ENCODE measurements around the gene ZCCHC2.
A peak's percentile ranks its signal among the peaks of the same experiment; 100 is the strongest.

Gene ZCCHC2

GRCh38 chr18:62539284-62540165, 16.7 kb downstream of the ZCCHC2 start:
- DNase-seq = no peak

- no peak for DNase-seq
Measured at GRCh38 chr18:62543021-62543420, 20.2 kb downstream of the ZCCHC2 start.

- DNase-seq = no peak
Measured at GRCh38 chr18:62545098-62545497, 22.3 kb downstream of the ZCCHC2 start.

- no peak for DNase-seq
Measured at GRCh38 chr18:62549755-62550154, 26.9 kb downstream of the ZCCHC2 start.

- DNase-seq = no peak
Measured at GRCh38 chr18:62550746-62551145, 27.9 kb downstream of the ZCCHC2 start.

GRCh38 chr18:62551972-62552513, 29.2 kb downstream of the ZCCHC2 start:
- DNase-seq = no peak

GRCh38 chr18:62554061-62554815, 31.4 kb downstream of the ZCCHC2 start:
- no peak for DNase-seq

- peak; percentile 56 for DNase-seq
Measured at GRCh38 chr18:62555135-62555534, 32.3 kb downstream of the ZCCHC2 start.

GRCh38 chr18:62556397-62556796, 33.6 kb downstream of the ZCCHC2 start:
- no peak for DNase-seq

GRCh38 chr18:62558015-62558663, 35.3 kb downstream of the ZCCHC2 start:
- DNase-seq = no peak

- no peak for DNase-seq
Measured at GRCh38 chr18:62564044-62564443, 41.2 kb downstream of the ZCCHC2 start.

GRCh38 chr18:62566199-62566598, 43.4 kb downstream of the ZCCHC2 start:
- peak; percentile 29 for DNase-seq

GRCh38 chr18:62566818-62567217, 44.0 kb downstream of the ZCCHC2 start:
- no peak for DNase-seq

- DNase-seq = no peak
Measured at GRCh38 chr18:62569081-62569655, 46.3 kb downstream of the ZCCHC2 start.

- no peak for DNase-seq
Measured at GRCh38 chr18:62571037-62571436, 48.2 kb downstream of the ZCCHC2 start.

- no peak for DNase-seq
Measured at GRCh38 chr18:62571648-62572047, 48.8 kb downstream of the ZCCHC2 start.

GRCh38 chr18:62572456-62572855, 49.6 kb downstream of the ZCCHC2 start:
- DNase-seq = no peak

GRCh38 chr18:62574776-62575175, 52.0 kb downstream of the ZCCHC2 start:
- no peak for DNase-seq

- DNase-seq = no peak
Measured at GRCh38 chr18:62576271-62576670, 53.4 kb downstream of the ZCCHC2 start.

GRCh38 chr18:62576845-62577512, 54.2 kb downstream of the ZCCHC2 start:
- DNase-seq = no peak

GRCh38 chr18:62577765-62578164, 54.9 kb downstream of the ZCCHC2 start:
- no peak for DNase-seq

GRCh38 chr18:62578980-62579511, 56.2 kb downstream of the ZCCHC2 start:
- no peak for DNase-seq

Data from fibroblast of skin of scalp (primary cell).